ENCODE measurements around the gene SNAPC4. TPM values are rescaled to one million over a fixed set of nuclear protein-coding genes. Genes with fewer than 3 reads are reported as not detected.
A peak's percentile ranks its signal among the peaks of the same experiment; 100 is the strongest.

SNAPC4 gene
- total RNA-seq, 2 experiments from 2014 or later, result 9.4 to 10.8 TPM

- H3K9me3 Mint-ChIP-seq, result no peaks in the 10 kb centered on the region
- no peaks in the 10 kb centered on the region for H3K27me3 Mint-ChIP-seq
- POLR2A ChIA-PET, result no interaction called here
- no peak for DNase-seq
- peaks cover 12% of the 10 kb centered on the region for H3K4me1 Mint-ChIP-seq
- H3K36me3 Mint-ChIP-seq (ENCODE audit: low read depth), result peaks cover 39% of the 10 kb centered on the region
- no peak overlapping the region for H3K27ac Mint-ChIP-seq
- no peak overlapping the region for H3K4me3 Mint-ChIP-seq
- CTCF ChIA-PET, result interaction anchor here (1.0 to 1.4 kb wide), 3 partner anchors 9 to 13 kb away, joined by 3 to 5 read pairs (median 3); no protein-coding TSS in a partner anchor
Observed at GRCh38 chr9:136391737-136392537, 8.0 kb downstream of the SNAPC4 start.

GRCh38 chr9:136389396-136389795 is 10.6 kb downstream of the SNAPC4 start:
- ChIA-PET POLR2A (no interaction called here), CTCF (interaction anchor here (1.1 to 15.6 kb wide), 4 partner anchors 10 to 25 kb away, joined by 3 to 106 read pairs (median 22); partner anchors contain the start of genes DNLZ and SNAPC4)
- H3K36me3 Mint-ChIP-seq (ENCODE audit: low read depth), result peaks cover 54% of the 10 kb centered on the region
- no peak overlapping the region for H3K4me3 Mint-ChIP-seq
- DNase-seq, result no peak
- H3K27ac Mint-ChIP-seq, result peak overlapping the region; percentile 25
- H3K27me3 Mint-ChIP-seq, result no peaks in the 10 kb centered on the region
- no peaks in the 10 kb centered on the region for H3K9me3 Mint-ChIP-seq
- H3K4me1 Mint-ChIP-seq, result peaks cover 28% of the 10 kb centered on the region

GRCh38 chr9:136387217-136387616 is 12.8 kb downstream of the SNAPC4 start:
- H3K27ac Mint-ChIP-seq, result no peak overlapping the region
- no peak overlapping the region for H3K4me3 Mint-ChIP-seq
- no peak for DNase-seq
- no peaks in the 10 kb centered on the region for H3K27me3 Mint-ChIP-seq
- H3K9me3 Mint-ChIP-seq, result no peaks in the 10 kb centered on the region
- peaks cover 54% of the 10 kb centered on the region for H3K36me3 Mint-ChIP-seq (ENCODE audit: low read depth)
- H3K4me1 Mint-ChIP-seq, result peaks cover 35% of the 10 kb centered on the region
- POLR2A ChIA-PET, result no interaction called here
- CTCF ChIA-PET, result interaction anchor here (0.7 to 15.6 kb wide), 4 partner anchors 11 to 23 kb away, joined by 3 to 106 read pairs (median 22); partner anchors contain the start of genes CARD9, DNLZ and SNAPC4

GRCh38 chr9:136386018-136386417 is 14.0 kb downstream of the SNAPC4 start:
- Mint-ChIP-seq H3K4me3 (no peak overlapping the region), H3K4me1 (peaks cover 35% of the 10 kb centered on the region), H3K27ac (peak overlapping the region; percentile 3), H3K36me3 (ENCODE audit: low read depth) (peaks cover 46% of the 10 kb centered on the region), H3K27me3 (no peaks in the 10 kb centered on the region), H3K9me3 (no peaks in the 10 kb centered on the region)
- ChIA-PET CTCF (interaction anchor here (1.6 to 15.6 kb wide), 3 partner anchors 14 to 21 kb away, joined by 3 to 106 read pairs (median 40); partner anchors contain the start of genes DNLZ and SNAPC4), POLR2A (no interaction called here)
- no peak for DNase-seq

- H3K36me3 Mint-ChIP-seq (ENCODE audit: low read depth), result peaks cover 45% of the 10 kb centered on the region
- peak overlapping the region; percentile 77 for H3K27ac Mint-ChIP-seq
- POLR2A ChIA-PET, result interaction anchor here (0.6 kb wide), 1 partner anchor 435 kb away, joined by 5 read pairs; no protein-coding TSS in a partner anchor
- CTCF ChIA-PET, result interaction anchor here (1.6 to 15.6 kb wide), 3 partner anchors 15 to 20 kb away, joined by 3 to 106 read pairs (median 40); partner anchors contain the start of genes DNLZ and SNAPC4
- DNase-seq, result peak; percentile 73
- no peaks in the 10 kb centered on the region for H3K27me3 Mint-ChIP-seq
- peaks cover 35% of the 10 kb centered on the region for H3K4me1 Mint-ChIP-seq
- H3K4me3 Mint-ChIP-seq, result peak overlapping the region; percentile 24
- H3K9me3 Mint-ChIP-seq, result no peaks in the 10 kb centered on the region
Observed at GRCh38 chr9:136385015-136385414, 15.0 kb downstream of the SNAPC4 start.

- Mint-ChIP-seq H3K27me3 (no peaks in the 10 kb centered on the region), H3K4me1 (peaks cover 26% of the 10 kb centered on the region), H3K4me3 (no peak overlapping the region), H3K27ac (no peak overlapping the region), H3K36me3 (ENCODE audit: low read depth) (peaks cover 40% of the 10 kb centered on the region), H3K9me3 (no peaks in the 10 kb centered on the region)
- CTCF ChIA-PET, result interaction anchor here (1.4 to 15.6 kb wide), 3 partner anchors 9 to 19 kb away, joined by 3 to 106 read pairs (median 40); partner anchors contain the start of genes DNLZ and SNAPC4
- DNase-seq, result no peak
- POLR2A ChIA-PET, result no interaction called here
Observed at GRCh38 chr9:136383436-136383835, 16.5 kb downstream of the SNAPC4 start.

- H3K36me3 Mint-ChIP-seq (ENCODE audit: low read depth), result peaks cover 29% of the 10 kb centered on the region
- DNase-seq, result no peak
- no peak overlapping the region for H3K4me3 Mint-ChIP-seq
- H3K4me1 Mint-ChIP-seq, result peaks cover 24% of the 10 kb centered on the region
- H3K9me3 Mint-ChIP-seq, result no peaks in the 10 kb centered on the region
- no peak overlapping the region for H3K27ac Mint-ChIP-seq
- POLR2A ChIA-PET, result no interaction called here
- H3K27me3 Mint-ChIP-seq, result no peaks in the 10 kb centered on the region
- CTCF ChIA-PET, result interaction anchor here (1.3 to 15.6 kb wide), 4 partner anchors 10 to 17 kb away, joined by 3 to 106 read pairs (median 4); partner anchors contain the start of gene DNLZ
Observed at GRCh38 chr9:136381966-136382513, 17.9 kb downstream of the SNAPC4 start.

GRCh38 chr9:136381311-136381710 is 18.7 kb downstream of the SNAPC4 start:
- Mint-ChIP-seq H3K4me1 (peaks cover 24% of the 10 kb centered on the region), H3K36me3 (ENCODE audit: low read depth) (peaks cover 25% of the 10 kb centered on the region), H3K27me3 (no peaks in the 10 kb centered on the region), H3K4me3 (no peak overlapping the region), H3K27ac (no peak overlapping the region), H3K9me3 (no peaks in the 10 kb centered on the region)
- ChIA-PET POLR2A (no interaction called here), CTCF (interaction anchor here (1.3 to 15.6 kb wide), 2 partner anchors 9 to 17 kb away, joined by 4 to 106 read pairs; partner anchors contain the start of gene DNLZ)
- DNase-seq, result no peak

- peaks cover 17% of the 10 kb centered on the region for H3K36me3 Mint-ChIP-seq (ENCODE audit: low read depth)
- H3K9me3 Mint-ChIP-seq, result no peaks in the 10 kb centered on the region
- H3K27me3 Mint-ChIP-seq, result no peaks in the 10 kb centered on the region
- no peak for DNase-seq
- no peak overlapping the region for H3K4me3 Mint-ChIP-seq
- CTCF ChIA-PET, result interaction anchor here (15.6 kb wide), 1 partner anchor 16 kb away, joined by 106 read pairs; the partner anchor contains the start of gene DNLZ
- POLR2A ChIA-PET, result no interaction called here
- H3K4me1 Mint-ChIP-seq, result peaks cover 16% of the 10 kb centered on the region
- no peak overlapping the region for H3K27ac Mint-ChIP-seq
Observed at GRCh38 chr9:136380381-136380780, 19.6 kb downstream of the SNAPC4 start.

GRCh38 chr9:136379891-136380290 is 20.1 kb downstream of the SNAPC4 start:
- DNase-seq, result no peak
- Mint-ChIP-seq H3K9me3 (no peaks in the 10 kb centered on the region), H3K27ac (no peak overlapping the region), H3K4me1 (peaks cover 11% of the 10 kb centered on the region), H3K27me3 (no peaks in the 10 kb centered on the region), H3K4me3 (no peak overlapping the region), H3K36me3 (ENCODE audit: low read depth) (peaks cover 12% of the 10 kb centered on the region)
- ChIA-PET POLR2A (no interaction called here), CTCF (interaction anchor here (1.2 to 15.6 kb wide), 3 partner anchors 9 to 15 kb away, joined by 3 to 106 read pairs (median 5); partner anchors contain the start of gene DNLZ)

GRCh38 chr9:136379401-136379800 is 20.6 kb downstream of the SNAPC4 start:
- CTCF ChIA-PET, result interaction anchor here (1.2 to 15.6 kb wide), 3 partner anchors 10 to 15 kb away, joined by 3 to 106 read pairs (median 5); partner anchors contain the start of gene DNLZ
- H3K4me1 Mint-ChIP-seq, result peaks cover 7% of the 10 kb centered on the region
- peaks cover 8% of the 10 kb centered on the region for H3K36me3 Mint-ChIP-seq (ENCODE audit: low read depth)
- H3K27ac Mint-ChIP-seq, result no peak overlapping the region
- no peak for DNase-seq
- H3K27me3 Mint-ChIP-seq, result no peaks in the 10 kb centered on the region
- POLR2A ChIA-PET, result no interaction called here
- no peaks in the 10 kb centered on the region for H3K9me3 Mint-ChIP-seq
- no peak overlapping the region for H3K4me3 Mint-ChIP-seq

GRCh38 chr9:136379003-136379287 is 21.0 kb downstream of the SNAPC4 start:
- Mint-ChIP-seq H3K4me1 (peaks cover 2% of the 10 kb centered on the region), H3K36me3 (ENCODE audit: low read depth) (peaks cover 4% of the 10 kb centered on the region), H3K4me3 (no peak overlapping the region), H3K27me3 (no peaks in the 10 kb centered on the region), H3K9me3 (no peaks in the 10 kb centered on the region), H3K27ac (no peak overlapping the region)
- ChIA-PET CTCF (interaction anchor here (1.2 to 15.6 kb wide), 3 partner anchors 10 to 14 kb away, joined by 3 to 106 read pairs (median 5); partner anchors contain the start of gene DNLZ), POLR2A (no interaction called here)
- no peak for DNase-seq

Measured in activated CD4-positive, alpha-beta T cell treated with anti-CD3 and anti-CD28 coated beads, Interleukin-2, amount 10 ng/mL, durations not matched to agents 7 days and 5 days (primary cell).